NCI-H748 treated with DMSO at 0.1 percent for 48 hours (cell line): Measurements from ENCODE around the gene RALGAPB.
"Not testable (repeated sequence)": the region's sequence is repeated elsewhere in the genome, so short reads cannot be mapped to it uniquely, and the experiment has no call there.

Source experiments
- DNase-seq: peaks from one replicate; lab custom pipeline; 2025; lab: John Stamatoyannopoulos, UW

The RALGAPB gene

DNA sequence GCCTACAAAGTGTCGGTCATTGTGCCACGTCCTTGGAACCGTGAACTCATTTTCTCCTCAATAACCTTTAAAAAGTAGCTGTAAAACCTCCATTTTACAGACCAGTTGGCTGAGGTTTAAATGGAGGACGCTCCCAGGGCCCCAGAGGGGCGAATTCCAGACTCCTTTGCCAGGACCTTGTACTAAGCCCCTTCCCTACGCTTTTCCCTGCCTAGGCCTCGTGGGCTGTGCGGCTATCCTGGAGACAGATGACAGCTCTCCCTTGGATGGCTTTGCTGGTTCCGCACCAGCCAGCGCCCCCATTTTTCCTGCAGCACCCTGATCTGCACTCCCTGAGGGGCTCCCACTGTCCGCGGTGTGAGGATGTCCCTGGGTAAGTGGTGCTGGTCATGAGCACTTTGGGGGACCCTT is 25.4 kb upstream of the RALGAPB start:
- no peak for DNase-seq

- DNase-seq: no peak
Measured at GRCh38 chr20:38447931-38448675, 24.5 kb upstream of the RALGAPB start.

GRCh38 chr20:38449046-38449445 is 23.6 kb upstream of the RALGAPB start:
- DNase-seq: no peak

- no peak for DNase-seq
Measured at GRCh38 chr20:38450412-38450975, 22.1 kb upstream of the RALGAPB start.

- no peak for DNase-seq
Measured at GRCh38 chr20:38452880-38453624, 19.6 kb upstream of the RALGAPB start.

DNA sequence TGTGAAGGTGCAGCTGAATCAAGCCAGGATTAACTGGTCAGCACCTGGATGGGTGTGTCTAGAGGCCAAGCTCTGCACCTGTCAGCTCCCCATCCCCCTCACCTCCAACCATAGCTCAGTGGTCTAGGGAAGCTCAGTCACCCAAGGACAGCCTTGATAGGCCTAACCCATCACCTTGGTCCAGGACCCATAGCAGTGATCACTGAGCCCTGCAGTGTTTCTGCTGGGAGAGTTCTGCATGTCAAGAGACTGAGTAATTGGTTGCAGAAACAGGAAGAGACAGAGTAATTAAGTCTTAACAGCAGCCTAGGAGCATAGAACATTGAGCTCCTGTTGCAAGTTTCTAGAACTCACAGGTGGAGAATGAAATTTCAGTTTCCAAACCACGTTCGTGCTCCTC is 18.7 kb upstream of the RALGAPB start:
- DNase-seq: no peak

DNA sequence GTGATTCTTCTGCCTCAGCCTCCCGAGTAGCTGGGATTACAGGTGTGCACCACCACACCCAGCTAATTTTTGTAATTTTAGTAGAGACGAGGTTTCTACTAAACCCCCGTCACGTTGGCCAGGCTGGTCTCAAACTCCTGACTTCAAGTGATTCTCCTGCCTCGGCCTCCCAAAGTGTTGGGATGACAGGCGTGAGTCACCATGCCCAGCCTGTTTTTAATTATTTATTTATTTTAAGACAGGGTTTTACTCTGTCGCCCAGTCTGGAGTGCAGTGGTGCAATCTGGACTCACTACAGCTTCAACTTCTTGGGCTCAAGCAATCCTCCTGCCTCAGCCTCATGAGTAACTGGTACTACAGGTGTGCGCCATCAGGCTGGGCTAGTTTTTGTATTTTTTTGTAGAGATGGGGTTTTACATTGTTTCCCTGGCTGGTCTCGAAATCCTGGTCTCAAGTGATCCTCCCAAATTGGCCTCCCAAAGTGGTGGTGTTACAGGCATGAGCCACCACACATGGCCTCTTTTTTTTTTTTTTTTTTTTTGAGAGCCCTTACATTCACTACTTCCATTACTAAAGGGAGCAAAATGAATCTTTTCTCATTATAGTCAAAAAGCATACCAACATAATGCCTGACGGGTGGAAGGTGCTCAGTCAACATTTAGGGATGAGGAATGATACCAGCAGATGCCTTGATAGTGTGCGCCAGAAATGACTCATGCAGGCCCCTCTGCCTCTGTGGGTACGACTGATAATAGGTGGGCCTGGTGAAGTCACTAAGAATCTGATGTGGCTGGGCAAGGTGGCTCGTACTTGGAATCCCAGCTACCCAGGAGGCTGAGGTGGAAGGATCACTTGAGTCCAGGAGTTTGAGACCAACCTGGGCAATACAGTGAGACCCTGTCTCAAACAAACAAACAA is 17.8 kb upstream of the RALGAPB start:
- DNase-seq: no peak

GRCh38 chr20:38458314-38458713 is 14.3 kb upstream of the RALGAPB start:
- no peak for DNase-seq

- DNase-seq: peak; percentile 41
Measured at GRCh38 chr20:38460040-38460623, 12.5 kb upstream of the RALGAPB start.

DNA sequence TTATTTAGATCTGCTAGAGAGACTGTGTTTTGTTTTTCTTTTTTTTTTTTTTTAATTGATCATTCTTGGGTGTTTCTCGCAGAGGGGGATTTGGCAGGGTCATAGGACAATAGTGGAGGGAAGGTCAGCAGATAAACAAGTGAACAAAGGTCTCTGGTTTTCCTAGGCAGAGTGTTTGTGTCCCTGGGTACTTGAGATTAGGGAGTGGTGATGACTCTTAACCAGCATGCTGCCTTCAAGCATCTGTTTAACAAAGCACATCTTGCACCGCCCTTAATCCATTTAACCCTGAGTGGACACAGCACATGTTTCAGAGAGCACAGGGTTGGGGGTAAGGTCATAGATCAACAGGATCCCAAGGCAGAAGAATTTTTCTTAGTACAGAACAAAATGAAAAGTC is 12.0 kb upstream of the RALGAPB start:
- DNase-seq: not testable (repeated sequence)

GRCh38 chr20:38461167-38461566 is 11.5 kb upstream of the RALGAPB start:
- not testable (repeated sequence) for DNase-seq

DNA sequence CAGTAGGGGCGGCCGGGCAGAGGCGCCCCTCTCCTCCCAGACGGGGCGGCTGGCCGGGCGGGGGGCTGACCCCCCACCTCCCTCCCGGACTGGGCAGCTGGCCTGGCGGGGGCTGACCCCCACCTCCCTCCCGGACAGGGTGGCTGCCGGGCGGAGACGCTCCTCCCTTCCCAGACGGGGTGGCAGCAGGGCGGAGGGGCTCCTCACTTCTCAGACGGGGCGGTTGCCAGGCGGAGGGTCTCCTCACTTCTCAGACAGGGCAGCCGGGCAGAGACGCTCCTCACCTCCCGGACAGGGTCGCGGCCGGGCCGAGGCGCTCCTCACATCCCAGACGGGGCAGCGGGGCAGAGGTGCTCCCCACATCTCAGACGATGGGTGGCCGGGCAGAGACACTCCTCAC is 11.1 kb upstream of the RALGAPB start:
- DNase-seq: not testable (repeated sequence)

DNA sequence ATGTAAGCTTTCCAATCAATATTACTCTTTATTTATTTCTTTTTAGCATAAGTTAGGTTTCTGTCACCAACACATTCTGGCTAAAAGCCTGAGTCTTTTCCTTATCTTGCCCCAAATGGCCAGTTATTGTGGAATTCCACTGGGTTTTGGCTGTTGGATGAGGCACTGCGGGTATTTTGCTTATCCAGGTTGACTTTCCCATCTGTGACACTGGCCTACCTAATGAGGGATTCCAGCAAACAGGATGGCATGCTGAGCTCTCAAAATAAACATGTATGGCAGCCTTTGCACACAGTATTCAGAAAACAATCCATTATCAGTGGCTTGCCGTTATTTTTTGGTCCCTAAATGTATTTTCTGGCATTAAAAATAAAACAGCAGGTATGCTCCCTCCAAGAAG is 6.5 kb upstream of the RALGAPB start:
- no peak for DNase-seq

- DNase-seq: no peak
Measured at GRCh38 chr20:38466983-38467382, 5.7 kb upstream of the RALGAPB start.

DNA sequence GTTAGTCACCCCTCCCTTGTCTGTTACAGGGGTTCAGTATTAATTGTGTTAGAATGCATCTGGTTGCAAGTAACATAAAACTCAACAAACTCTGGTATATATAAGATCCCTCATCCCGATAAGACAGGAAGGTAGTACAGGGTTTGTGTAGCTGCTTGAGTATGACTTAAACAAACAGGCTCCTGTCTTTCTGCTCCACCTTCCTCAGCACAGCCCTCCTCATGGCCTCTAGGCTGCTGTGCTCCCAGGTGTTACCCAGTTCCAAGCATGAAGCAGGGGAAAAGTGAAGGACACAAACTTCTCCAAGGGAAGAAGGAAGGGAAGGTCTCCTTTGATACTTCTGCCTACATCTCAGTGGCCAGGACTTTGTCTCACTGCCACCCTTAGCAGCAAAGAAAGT is 1.4 kb upstream of the RALGAPB start:
- no peak for DNase-seq

- DNase-seq: no peak
Measured at GRCh38 chr20:38471987-38472512, 593 bp upstream of the RALGAPB start.

- DNase-seq: peak; percentile 2
Measured at GRCh38 chr20:38473367-38473795, 738 bp downstream of the RALGAPB start.

DNA sequence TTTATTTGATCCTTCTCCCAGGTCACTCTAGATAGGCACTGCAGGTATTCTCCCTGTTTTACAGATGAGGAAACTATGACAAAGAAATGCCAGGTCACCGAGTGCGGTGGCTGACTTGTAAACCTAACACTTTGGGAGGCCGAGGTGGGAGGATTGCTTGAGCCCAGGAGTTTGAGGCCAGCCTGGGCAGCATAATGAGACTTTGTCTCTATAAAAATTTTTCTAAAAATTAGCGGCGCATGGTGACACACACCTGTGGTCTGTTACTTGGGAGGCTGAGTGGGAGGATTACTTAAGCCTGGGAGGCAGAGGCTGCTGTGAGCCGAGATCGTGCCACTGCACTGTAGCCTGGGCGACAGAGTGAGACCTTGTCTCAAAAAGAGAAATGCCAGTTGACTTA is 5.1 kb downstream of the RALGAPB start:
- DNase-seq: no peak

GRCh38 chr20:38479596-38479995 is 7.0 kb downstream of the RALGAPB start:
- no peak for DNase-seq

- no peak for DNase-seq
Measured at GRCh38 chr20:38485041-38485440, 12.4 kb downstream of the RALGAPB start.

- DNase-seq: no peak
Measured at GRCh38 chr20:38489181-38489580, 16.5 kb downstream of the RALGAPB start.
